Lower leg skin (tissue), 3 donors: ENCODE results near the gene YIPF2.

Experiments used
- POLR2A ChIP-seq, 2 donors: fragments of 450-650 bp; IDR thresholded peaks; one replicate each; pipeline ENCODE4 v1.6.1; 2016 to 2017; ENCODE audit warnings: antibody characterized with exemption in 2 of 2, mild to moderate bottlenecking in 1 of 2, moderate library complexity in 1 of 2
- TF ChIP-seq, protein P1 (sequence below), 3 donors: fragments of 450-650 bp; IDR thresholded peaks; one replicate each; pipeline ENCODE4 v1.5.1; 2016; ENCODE audit warnings: antibody characterized with exemption in 3 of 3, mild to moderate bottlenecking in 3 of 3, moderate library complexity in 2 of 3

DNA sequence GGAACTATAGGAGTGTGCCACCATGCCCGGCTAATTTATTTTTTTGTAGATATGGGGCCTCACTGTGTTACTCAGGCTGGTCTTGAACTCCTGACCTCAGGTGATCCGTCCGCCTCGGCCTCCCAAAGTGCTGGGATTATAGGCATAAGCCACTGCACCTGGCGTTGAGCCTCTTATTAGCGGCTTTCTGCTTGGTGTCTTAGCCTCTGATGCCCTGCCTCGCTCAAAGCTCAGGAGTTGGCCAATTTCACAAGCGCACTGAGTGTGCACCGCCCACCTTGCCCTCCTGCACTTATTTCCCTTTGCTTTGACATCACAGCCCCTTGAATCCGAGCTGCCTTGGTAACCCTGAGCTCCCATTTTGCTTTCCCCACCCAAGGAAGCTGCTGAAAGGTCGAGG, 10.1 kb downstream of the YIPF2 start:
- TF ChIP-seq, protein P1, sequence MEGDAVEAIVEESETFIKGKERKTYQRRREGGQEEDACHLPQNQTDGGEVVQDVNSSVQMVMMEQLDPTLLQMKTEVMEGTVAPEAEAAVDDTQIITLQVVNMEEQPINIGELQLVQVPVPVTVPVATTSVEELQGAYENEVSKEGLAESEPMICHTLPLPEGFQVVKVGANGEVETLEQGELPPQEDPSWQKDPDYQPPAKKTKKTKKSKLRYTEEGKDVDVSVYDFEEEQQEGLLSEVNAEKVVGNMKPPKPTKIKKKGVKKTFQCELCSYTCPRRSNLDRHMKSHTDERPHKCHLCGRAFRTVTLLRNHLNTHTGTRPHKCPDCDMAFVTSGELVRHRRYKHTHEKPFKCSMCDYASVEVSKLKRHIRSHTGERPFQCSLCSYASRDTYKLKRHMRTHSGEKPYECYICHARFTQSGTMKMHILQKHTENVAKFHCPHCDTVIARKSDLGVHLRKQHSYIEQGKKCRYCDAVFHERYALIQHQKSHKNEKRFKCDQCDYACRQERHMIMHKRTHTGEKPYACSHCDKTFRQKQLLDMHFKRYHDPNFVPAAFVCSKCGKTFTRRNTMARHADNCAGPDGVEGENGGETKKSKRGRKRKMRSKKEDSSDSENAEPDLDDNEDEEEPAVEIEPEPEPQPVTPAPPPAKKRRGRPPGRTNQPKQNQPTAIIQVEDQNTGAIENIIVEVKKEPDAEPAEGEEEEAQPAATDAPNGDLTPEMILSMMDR (IDR thresholded peaks at IDR 0.05) = no peak
- TF ChIP-seq POLR2A (IDR thresholded peaks at IDR 0.05) = no peak
